HuH-7 (cell line): ENCODE results near the gene TMEM243.
"Not testable (repeated sequence)": the region's sequence is repeated elsewhere in the genome, so short reads cannot be mapped to it uniquely, and the experiment has no call there.

Experiments used
- DNase-seq: peaks from one replicate; pipeline ENCODE4 v3.0.0; 2011; ENCODE audit warnings: low spot score

Gene TMEM243

DNA sequence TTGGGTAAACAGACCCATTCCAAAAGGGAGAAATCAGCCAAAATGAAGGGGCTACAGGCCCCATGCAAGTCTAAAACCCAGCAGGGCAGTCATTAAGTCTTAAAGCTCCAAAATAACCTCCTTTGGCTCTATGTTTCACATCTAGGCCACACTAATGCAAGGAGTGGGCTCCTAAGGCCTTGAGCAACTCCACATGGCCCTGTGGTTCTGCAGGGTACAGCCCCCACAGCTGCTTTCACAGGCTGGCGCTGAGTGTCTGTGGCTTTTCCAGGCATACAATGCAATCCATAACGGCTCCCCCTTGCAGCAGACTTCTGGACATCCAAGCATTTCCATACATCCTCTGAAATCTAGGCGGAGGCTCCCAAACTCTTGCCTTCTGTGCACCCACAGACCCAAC, 9.0 kb downstream of the TMEM243 start:
- no peak for DNase-seq

DNA sequence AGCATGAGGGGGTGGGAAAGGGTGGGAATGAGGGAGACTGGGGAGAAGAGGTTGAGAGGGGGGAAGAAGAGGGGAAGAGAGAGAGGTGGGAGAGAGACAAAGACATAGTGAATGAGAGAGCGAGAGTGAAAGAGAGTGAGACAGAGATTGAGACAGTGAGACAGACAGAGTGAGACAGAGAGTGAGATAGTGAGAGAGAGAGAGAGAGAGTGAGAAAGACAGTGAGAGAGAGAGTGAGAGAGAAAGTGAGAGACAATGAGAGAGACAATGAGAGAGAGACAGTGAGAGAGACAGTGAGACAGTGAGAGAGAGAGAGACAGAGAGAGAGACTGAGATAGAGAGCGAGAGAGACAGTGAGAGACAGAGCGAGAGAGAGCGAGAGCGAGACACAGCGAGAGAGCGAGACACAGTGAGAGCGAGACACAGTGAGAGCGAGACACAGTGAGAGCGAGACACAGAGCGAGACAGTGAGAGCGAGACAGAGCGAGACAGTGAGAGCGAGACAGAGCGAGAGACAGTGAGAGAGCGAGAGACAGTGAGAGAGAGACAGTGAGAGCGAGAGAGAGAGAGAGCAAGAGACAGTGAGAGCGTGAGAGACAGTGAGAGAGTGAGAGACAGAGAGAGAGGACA, 10.1 kb downstream of the TMEM243 start:
- no peak for DNase-seq

DNA sequence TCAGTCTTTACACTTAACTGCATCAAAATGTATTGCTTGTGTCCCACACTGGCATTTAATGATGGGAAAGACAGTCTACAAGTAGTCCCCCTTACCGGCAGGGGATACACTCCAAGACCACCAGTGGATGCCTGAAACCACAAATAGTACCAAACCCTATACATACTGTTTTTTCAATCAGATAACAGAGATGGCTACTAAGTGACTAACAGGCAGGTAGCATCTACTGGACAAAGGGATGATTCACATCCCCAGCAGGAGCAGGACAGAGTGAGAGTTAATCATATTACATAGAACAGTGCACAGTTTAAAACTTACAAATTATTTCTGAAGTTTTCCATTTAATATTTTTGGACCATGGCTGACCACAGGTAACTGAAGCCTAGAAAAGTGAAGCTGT, 13.2 kb downstream of the TMEM243 start:
- DNase-seq, result no peak

DNA sequence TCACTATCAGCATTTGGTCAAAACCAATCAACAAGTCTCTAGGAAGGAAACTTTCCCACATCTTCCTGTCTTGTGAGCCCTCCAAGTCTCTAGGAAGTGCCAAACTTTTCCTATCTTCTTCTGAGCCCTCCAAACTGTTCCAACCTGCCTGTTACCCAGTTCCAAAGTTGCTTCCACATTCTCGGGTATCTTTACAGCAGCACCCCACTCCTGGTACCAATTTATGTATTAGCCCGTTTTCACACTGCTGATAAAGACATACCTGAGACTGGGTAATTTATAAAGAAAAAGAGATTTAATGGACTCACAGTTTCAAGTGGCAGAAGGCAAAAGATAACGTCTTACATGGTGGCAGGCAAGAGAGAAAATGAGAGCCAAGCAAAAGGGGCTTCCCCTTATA, 13.8 kb downstream of the TMEM243 start:
- not testable (repeated sequence) for DNase-seq

DNA sequence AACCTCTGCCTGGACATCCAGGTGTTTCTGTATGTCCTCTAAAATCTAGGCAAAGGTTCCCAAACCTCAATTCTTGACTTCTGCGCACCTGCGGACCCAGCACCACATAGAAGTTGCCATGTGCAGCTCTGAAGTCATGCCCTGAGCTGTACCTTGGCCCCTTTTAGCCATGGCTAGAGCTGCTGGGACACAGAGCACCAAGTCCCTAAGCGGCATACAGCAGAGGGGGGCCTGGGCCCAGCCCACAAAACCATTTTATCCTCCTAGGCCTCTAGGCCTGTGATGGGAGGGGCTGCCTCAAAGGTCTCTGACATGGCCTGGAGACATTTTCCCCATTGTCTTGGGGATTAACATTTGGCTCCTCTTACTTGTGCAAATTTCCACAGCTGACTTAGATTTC, 14.6 kb downstream of the TMEM243 start:
- DNase-seq, result no peak

DNA sequence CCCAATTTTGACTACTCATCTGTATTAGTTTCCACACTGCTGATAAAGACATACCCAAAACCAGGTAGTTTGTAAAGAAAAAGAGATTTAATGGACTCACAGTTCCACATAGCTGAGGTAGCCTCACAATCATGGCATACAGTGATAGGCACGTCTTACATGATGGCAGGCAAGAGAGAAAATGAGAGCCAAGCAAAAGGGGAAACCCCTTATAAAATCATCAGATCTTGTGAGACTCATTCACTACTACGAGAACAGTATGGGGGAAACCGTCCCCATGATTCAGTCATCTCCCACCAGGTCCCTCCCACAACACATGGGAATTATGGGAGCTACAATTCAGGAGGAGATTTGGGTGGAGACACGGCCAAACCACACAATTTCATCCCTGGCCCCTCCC, 15.6 kb downstream of the TMEM243 start:
- not testable (repeated sequence) for DNase-seq

- no peak for DNase-seq
These were observed 16.8 kb downstream of the TMEM243 start for GRCh38 chr7:87202705-87203104.

DNA sequence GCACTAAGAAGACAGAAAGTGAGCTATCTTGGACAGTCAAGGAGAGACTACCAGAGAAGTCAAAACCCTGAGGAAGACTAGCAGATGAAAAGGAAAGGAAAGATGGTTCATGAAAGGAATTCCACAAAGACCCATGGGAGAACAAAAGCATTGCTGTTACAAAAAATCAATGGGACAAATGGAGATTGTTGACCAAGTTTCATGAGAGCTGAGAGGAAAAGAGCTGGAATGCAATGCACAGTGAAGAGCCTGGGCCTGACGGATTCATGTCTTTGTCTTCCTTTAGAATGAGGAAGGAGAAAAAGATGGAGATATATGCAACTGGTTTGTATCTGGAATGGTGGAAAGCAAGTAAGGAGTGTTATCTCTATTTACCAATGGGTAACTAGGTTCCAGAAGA, 17.3 kb downstream of the TMEM243 start:
- no peak for DNase-seq

DNA sequence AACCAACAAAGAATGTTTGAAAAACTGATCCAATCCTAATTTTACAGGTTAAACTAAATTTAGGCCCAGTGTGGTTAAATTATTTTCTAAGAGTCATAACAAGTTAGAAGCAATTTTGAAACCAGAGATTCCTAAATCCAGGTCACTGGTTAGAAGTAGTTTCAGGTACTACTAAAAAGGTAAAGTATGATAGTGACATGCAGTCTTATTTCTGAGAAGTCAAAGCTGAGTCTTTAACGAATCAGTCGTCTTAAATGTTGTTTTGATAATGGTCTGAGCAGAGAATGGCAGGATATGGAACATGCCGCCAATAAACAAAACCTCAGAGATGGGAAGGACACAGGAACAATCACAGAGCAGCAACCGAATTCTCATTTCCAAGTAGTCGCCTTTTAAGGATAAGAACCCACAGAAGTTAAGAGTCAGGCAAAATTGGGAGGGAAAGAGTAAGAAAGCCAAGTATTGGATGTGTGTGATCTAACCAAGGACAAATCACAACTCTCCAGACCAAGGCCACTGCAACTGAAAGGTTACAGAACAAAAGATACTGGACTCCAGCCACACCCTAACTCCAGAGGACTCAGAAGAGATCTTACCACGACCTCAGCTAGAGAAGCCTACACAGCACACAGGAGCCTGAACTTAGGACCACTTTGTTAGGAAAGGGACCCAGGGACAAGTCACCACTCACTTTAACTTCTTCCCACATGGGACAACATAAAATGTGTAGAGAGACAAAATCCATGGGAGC, 19.7 kb downstream of the TMEM243 start:
- no peak for DNase-seq

- no peak for DNase-seq
These were observed 20.3 kb downstream of the TMEM243 start for GRCh38 chr7:87199241-87199640.

- DNase-seq, result no peak
These were observed 25.6 kb downstream of the TMEM243 start for GRCh38 chr7:87193912-87194311.

DNA sequence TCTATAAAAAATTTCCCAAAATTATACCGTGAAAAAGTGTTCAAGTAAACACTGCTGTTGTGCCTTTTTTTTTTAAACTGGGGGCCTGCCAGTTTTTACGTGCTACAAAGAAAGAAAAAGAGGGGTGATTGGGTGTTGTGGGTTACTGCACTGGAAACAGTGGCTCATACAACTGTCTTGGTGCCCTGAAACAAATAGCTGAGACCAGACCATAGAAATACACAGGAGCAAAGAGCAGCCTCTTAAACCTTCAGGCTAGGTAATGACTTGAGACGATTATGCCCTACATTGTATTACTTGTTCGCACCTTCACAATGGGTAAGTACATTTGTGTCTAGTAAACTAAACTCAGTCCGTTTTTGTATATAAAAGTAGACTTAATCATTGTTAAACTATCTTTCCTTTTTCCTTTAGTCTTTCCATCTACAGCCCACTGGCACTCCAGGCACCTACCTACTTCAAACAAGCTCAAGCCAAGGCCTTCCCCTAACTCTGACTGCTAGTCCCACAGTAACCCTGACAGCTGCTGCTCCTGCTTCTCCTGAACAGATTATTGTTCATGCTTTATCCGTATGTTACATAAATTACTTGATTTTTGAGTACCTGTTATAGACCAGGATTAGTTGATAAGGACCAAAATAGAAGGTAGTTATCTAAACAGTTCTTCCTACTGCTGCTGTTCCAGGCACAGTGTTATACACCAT, 26.6 kb downstream of the TMEM243 start:
- DNase-seq, result no peak

DNA sequence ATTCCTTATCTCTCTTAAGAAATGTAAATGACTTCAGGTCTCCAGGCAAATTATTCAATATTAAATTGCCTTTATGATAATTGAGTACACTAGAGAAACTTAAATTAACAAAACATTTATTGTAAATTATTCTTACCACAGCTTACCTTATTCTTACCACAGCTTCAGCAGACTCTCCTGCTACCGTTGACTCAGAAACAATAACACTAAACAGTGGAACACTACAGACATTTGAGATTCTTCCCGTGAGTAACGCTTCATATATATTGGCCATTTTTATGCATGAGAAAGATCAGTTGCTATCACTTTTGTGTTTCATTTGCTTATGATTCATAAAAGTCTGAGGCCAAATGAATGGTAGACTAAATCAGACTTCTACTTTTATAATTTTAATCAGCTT, 28.7 kb downstream of the TMEM243 start:
- no peak for DNase-seq

DNA sequence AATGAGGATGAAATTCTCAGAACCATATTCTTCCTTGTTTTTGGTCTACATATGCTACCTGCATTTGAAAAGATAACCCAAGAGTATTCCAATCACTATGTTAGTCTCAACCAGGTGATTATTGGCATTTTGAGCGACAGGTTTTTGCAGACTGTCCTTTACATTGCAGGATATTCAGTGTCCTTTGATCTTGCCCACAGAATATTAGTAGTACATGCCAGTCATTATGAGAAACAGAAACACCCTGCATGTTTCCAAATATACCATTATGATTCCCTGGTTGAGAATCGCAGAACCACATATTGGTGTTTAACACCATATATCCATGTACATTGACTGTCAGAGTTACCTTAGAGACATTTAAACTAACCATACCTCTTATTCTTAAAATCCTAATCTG, 30.6 kb downstream of the TMEM243 start:
- no peak for DNase-seq

GRCh38 chr7:87187120-87187519, 32.4 kb downstream of the TMEM243 start:
- DNase-seq, result no peak

DNA sequence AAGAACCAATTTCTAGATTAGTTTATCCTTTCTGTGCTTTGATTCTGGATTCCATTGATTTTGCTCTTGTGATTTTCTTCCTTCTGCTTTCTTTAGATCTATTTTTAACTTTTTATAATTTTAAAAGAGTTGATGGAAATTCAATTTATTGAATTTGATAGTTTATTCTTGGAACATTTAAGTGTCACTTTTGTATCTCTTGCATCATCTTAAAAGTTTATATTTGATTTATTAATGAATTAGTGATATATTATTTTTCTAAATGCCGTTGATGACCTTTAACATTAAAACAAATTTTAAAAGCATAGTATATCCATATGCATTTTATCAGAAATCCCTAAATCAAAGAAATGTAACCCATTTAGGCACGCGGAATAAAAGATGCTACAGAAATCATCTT, 40.4 kb downstream of the TMEM243 start:
- DNase-seq, result no peak

DNA sequence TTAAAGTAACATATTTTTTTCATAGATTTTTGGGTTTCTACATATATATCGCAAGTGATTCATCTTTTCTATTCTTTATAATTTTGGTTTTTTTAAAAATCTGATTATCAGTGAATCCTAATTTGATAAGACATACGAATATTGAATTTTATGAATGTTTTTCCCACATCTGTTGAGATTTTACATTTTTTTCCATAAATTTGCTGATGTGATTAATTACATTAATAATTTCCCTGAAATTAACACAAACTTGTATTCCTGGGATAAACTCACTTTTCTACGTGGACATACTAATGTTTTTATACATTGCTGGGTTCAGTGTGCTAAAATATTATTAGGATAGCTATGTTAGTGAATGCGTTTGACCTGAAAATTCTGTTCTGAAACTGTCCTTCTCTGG, 41.2 kb downstream of the TMEM243 start:
- DNase-seq, result no peak

GRCh38 chr7:87173471-87173870, 46.1 kb downstream of the TMEM243 start:
- no peak for DNase-seq

GRCh38 chr7:87171282-87171934, 48.1 kb downstream of the TMEM243 start:
- no peak for DNase-seq

DNA sequence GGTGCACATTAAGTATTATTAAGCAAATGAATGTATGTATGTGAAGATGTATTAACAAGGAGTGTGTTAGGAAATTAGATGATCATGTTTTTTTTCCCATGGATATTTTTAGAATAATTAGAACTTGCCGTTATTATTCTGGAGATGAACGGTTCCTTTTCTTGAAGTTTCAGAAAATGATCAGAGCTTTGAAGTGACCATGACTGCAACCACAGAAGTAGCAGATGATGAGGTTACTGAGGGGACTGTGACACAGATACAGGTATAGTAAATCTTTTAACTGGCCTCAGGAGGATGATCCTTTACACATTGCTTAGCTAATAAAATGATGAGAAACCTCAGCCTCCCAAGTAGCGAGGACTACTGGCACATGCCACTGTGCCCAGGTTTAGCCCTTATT, 48.7 kb downstream of the TMEM243 start:
- DNase-seq, result no peak

GRCh38 chr7:87164433-87164832, 55.1 kb downstream of the TMEM243 start:
- DNase-seq, result no peak

- no peak for DNase-seq
These were observed 60.0 kb downstream of the TMEM243 start for GRCh38 chr7:87159538-87159937.

DNA sequence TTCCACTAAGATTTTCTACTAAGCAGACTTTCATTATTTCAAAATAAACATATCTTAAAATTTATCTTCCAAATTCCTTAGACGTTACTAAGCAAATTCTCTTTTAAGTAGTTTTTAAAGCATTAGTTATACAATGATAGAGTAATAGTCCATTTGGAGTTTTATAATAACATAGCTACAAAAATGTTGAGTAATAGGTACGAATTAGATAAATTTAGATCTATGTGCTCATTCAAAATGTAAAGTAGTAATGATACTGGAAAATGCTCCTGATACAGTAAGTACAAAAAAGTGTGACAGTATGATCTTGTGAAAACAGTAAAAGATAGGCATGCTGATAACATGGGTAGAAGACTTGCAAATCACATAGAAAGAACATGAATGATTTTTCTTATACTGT, 62.8 kb downstream of the TMEM243 start:
- DNase-seq, result no peak
